ENCODE data around the gene IBTK.

Gene IBTK

DNA sequence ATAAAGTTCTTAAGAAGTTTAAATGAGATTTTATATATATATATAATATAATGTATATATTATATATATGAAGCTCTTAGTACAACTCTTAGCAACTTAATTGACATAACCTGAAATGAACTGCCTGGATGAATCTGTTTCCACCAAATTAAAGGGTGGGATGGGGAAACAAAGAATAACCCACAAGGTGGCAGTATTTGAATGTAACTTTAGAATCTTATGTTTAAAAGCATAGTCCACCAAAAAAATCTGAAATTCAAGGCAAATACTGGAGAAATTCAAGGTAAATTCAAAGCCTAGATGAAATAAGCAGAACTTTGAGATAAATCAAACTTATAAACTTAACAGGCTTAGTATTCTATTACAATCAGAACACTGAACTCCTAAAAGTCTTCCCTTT, 4.4 kb upstream of the IBTK start:
- H3K9me3 ChIP-seq (ENCODE audit: control insufficient read depth, low read length): no peaks in the 10 kb centered on the region
- H2AFZ ChIP-seq: no peak overlapping the region
- no peak overlapping the region for H3K4me3 ChIP-seq (ENCODE audit: low read depth, low read length)
- peaks cover 3% of the 10 kb centered on the region for H3K4me1 ChIP-seq
- no peaks in the 10 kb centered on the region for H3K27me3 ChIP-seq (ENCODE audit: control insufficient read depth, insufficient read depth, low read length)
- no peak overlapping the region for H3K9ac ChIP-seq
- H3K27ac ChIP-seq: no peak overlapping the region
- H3K4me2 ChIP-seq (ENCODE audit: low read length): no peak overlapping the region
- H3K36me3 ChIP-seq (ENCODE audit: control insufficient read depth, insufficient read depth, low read length): no peaks in the 10 kb centered on the region
- TF ChIP-seq CTCF (IDR thresholded peaks at IDR 0.05): peak; percentile 42
- H3K79me2 ChIP-seq: peaks cover 11% of the 10 kb centered on the region

DNA sequence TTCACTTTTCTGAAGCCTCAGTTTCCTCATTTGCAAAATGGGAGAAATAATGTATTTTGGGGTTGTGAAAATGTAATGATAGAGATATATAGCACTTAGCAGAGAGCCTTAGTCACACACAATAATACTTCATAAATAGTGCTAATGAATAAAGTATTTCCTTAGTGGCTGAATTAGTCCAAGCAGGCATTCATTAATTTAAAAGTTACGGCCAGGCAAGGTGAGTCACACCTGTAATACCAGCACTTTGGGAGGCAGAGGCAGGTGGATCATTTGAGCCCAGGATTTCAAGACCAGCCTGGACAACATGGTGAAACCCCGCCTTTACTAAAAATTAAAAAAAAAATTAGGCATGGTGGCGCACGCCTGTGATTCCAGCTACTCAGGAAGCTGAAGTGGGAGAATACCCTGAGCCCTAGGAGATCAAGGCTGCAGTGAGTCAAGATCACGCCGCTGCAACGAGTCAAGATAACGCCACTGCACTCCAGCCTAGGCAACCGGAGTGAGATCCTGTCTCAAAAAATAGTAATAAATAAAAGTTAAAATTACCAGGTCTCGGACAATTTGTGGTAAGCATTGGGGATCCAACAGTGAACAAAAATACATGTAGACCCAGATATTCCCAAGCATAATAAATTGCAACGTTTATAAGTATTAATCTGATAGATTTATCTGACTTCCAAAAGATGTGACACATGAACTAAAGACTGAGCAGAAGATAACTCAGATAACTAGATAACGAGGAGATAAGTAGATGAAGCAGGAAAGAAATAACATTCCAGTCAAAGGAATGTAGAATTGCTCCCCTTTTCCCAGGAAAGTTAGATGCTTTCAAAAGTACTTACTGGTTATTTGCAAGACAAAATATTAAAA, 2.1 kb upstream of the IBTK start:
- H3K27me3 ChIP-seq (ENCODE audit: control insufficient read depth, insufficient read depth, low read length): no peaks in the 10 kb centered on the region
- TF ChIP-seq CTCF (IDR thresholded peaks at IDR 0.05): no peak
- no peak overlapping the region for H3K4me2 ChIP-seq (ENCODE audit: low read length)
- H2AFZ ChIP-seq: no peak overlapping the region
- H3K9ac ChIP-seq: no peak overlapping the region
- H3K36me3 ChIP-seq (ENCODE audit: control insufficient read depth, insufficient read depth, low read length): no peaks in the 10 kb centered on the region
- peaks cover 22% of the 10 kb centered on the region for H3K79me2 ChIP-seq
- no peaks in the 10 kb centered on the region for H3K9me3 ChIP-seq (ENCODE audit: control insufficient read depth, low read length)
- H3K4me1 ChIP-seq: peaks cover 6% of the 10 kb centered on the region
- no peak overlapping the region for H3K27ac ChIP-seq
- H3K4me3 ChIP-seq (ENCODE audit: low read depth, low read length): no peak overlapping the region

DNA sequence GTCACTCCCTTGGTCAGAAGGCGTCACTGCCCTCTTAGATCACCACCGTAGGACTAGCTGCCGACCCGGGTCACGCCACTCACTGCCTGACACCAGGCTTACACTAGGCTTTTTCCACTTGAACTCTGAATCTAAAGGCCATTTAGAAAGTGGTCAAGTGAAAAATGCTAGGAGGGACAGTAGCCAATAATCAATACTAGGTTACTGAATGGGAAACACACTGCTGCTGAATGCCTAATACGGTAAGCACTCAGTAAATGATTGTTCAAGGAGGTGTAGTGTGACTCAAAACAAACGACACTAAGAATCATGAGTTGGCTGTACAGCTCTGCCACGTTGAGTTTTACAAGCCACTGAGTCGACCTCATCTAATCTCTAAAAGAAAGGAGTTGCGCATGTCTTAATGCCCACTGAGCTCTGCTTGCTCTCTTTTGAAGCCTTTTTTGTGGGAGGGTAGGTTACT, 760 bp upstream of the IBTK start:
- H3K9ac ChIP-seq: peak overlapping the region; percentile 96
- peaks cover 6% of the 10 kb centered on the region for H3K4me1 ChIP-seq
- peaks cover 22% of the 10 kb centered on the region for H3K79me2 ChIP-seq
- peak overlapping the region; percentile 99 for H2AFZ ChIP-seq
- no peaks in the 10 kb centered on the region for H3K36me3 ChIP-seq (ENCODE audit: control insufficient read depth, insufficient read depth, low read length)
- peak overlapping the region; percentile 94 for H3K27ac ChIP-seq
- no peaks in the 10 kb centered on the region for H3K9me3 ChIP-seq (ENCODE audit: control insufficient read depth, low read length)
- no peak for TF ChIP-seq CTCF (IDR thresholded peaks at IDR 0.05)
- H3K4me3 ChIP-seq (ENCODE audit: low read depth, low read length): peak overlapping the region; percentile 99
- no peaks in the 10 kb centered on the region for H3K27me3 ChIP-seq (ENCODE audit: control insufficient read depth, insufficient read depth, low read length)
- H3K4me2 ChIP-seq (ENCODE audit: low read length): peak overlapping the region; percentile 58

- peak overlapping the region; percentile 94 for H3K27ac ChIP-seq
- TF ChIP-seq CTCF (IDR thresholded peaks at IDR 0.05): no peak
- peaks cover 26% of the 10 kb centered on the region for H3K79me2 ChIP-seq
- H3K27me3 ChIP-seq (ENCODE audit: control insufficient read depth, insufficient read depth, low read length): no peaks in the 10 kb centered on the region
- H3K36me3 ChIP-seq (ENCODE audit: control insufficient read depth, insufficient read depth, low read length): no peaks in the 10 kb centered on the region
- H3K9ac ChIP-seq: peak overlapping the region; percentile 96
- H3K4me2 ChIP-seq (ENCODE audit: low read length): peak overlapping the region; percentile 58
- H2AFZ ChIP-seq: peak overlapping the region; percentile 99
- peak overlapping the region; percentile 99 for H3K4me3 ChIP-seq (ENCODE audit: low read depth, low read length)
- no peaks in the 10 kb centered on the region for H3K9me3 ChIP-seq (ENCODE audit: control insufficient read depth, low read length)
- peaks cover 6% of the 10 kb centered on the region for H3K4me1 ChIP-seq
These were observed 591 bp downstream of the IBTK start for GRCh38 chr6:82246802-82247504.

Data from parathyroid adenoma (tissue), 2 donors.